Measurements from ENCODE around the gene UBXN1. TPM values are rescaled to one million over a fixed set of nuclear protein-coding genes. Genes with fewer than 3 reads are reported as not detected.

Gene UBXN1
- total RNA-seq, 1 experiment from 2014 or later, result 118 TPM

GRCh38 chr11:62706850-62707247, 28.0 kb upstream of the UBXN1 start:
- Histone ChIP-seq H2BK5ac (ENCODE audit: insufficient read length, low read length) (no peak overlapping the region), H3T11ph (ENCODE audit: low read length) (no peak overlapping the region), H3K9me3 (ENCODE audit: control insufficient read depth, low read depth, low read length) (no peaks in the 10 kb centered on the region), H3K4me1 (ENCODE audit: insufficient read depth, low read length) (peaks cover 2% of the 10 kb centered on the region; the same call in 1 of the 2 replicates), H3K23ac (ENCODE audit: insufficient read length, low read depth, low read length) (no peak overlapping the region), H3K56ac (ENCODE audit: insufficient read length, low read depth, low read length) (no peak overlapping the region), H3K14ac (ENCODE audit: insufficient read depth, low read length) (peak overlapping the region; percentile 20; the same call in 1 of the 2 replicates), H3K9ac (ENCODE audit: extremely low read depth, insufficient read length, low read length) (peak overlapping the region; percentile 67), H2BK12ac (ENCODE audit: insufficient read length, low read depth, low read length) (no peak overlapping the region), H2BK20ac (ENCODE audit: low read depth, low read length, poor library complexity, severe bottlenecking) (no peak overlapping the region), H3K4me2 (ENCODE audit: insufficient read depth, insufficient read length, low read length) (peak overlapping the region; percentile 99), H3K27ac (ENCODE audit: insufficient read length, low read depth, low read length) (no peak overlapping the region), H2AK5ac (ENCODE audit: insufficient read length, low read length) (no peak overlapping the region), H4K91ac (ENCODE audit: insufficient read length, low read depth, low read length) (no peak overlapping the region), H2AFZ (ENCODE audit: low read length) (no peak overlapping the region), H3K4ac (ENCODE audit: low read depth, low read length) (no peak overlapping the region), H3K18ac (ENCODE audit: insufficient read length, low read depth, low read length) (no peak overlapping the region), H3K79me2 (ENCODE audit: insufficient read depth, low read length) (no peaks in the 10 kb centered on the region; the same call in 1 of the 2 replicates), H2BK120ac (ENCODE audit: low read depth, low read length, poor library complexity, severe bottlenecking) (no peak overlapping the region), H4K20me1 (ENCODE audit: control insufficient read depth, insufficient read depth, insufficient read length) (no peaks in the 10 kb centered on the region), H4K5ac (ENCODE audit: insufficient read length, low read depth, low read length) (no peak overlapping the region), H2BK15ac (ENCODE audit: low read depth, low read length) (no peak overlapping the region), H3K27me3 (ENCODE audit: insufficient read depth, low read length) (no peaks in the 10 kb centered on the region), H4K8ac (replicated peaks; ENCODE audit: insufficient read length, low read depth, low read length) (no peak overlapping the region), H3K79me1 (ENCODE audit: insufficient read depth, low read depth, low read length, poor library complexity, severe bottlenecking) (no peaks in the 10 kb centered on the region), H3K23me2 (ENCODE audit: insufficient read length, low read depth, low read length, poor library complexity, severe bottlenecking) (peaks cover 28% of the 10 kb centered on the region)
- Mint-ChIP-seq H3K4me1 (peaks cover 39 to 44% of the 10 kb centered on the region in 2 experiments), H3K9me3 (no peaks in the 10 kb centered on the region; a peak in 1 of 5 replicates), H3K27me3 (ENCODE audit: low read depth) (no peaks in the 10 kb centered on the region), H3K4me3 (peak overlapping the region; percentile 79 to 91), H3K36me3 (ENCODE audit: insufficient read depth in 1 of 3, low read depth in 3 of 3) (peaks cover 21 to 36% (median 23%) of the 10 kb centered on the region in 3 experiments), H3K27ac (peak overlapping the region; percentile 90 to 97 (median 97))
- no peak for TF ChIP-seq CTCF (conservative IDR thresholded peaks at IDR 0.05)
- WGBS (ENCODE audit: extremely low coverage, insufficient read length, low lambda C conversion rate), result no CpG with 5 or more reads among the region's 8 CpGs
- no peak for DNase-seq
